Thyroid gland (tissue), 4 donors: Measurements from ENCODE around the gene PRDM2. TPM values are rescaled to one million over a fixed set of nuclear protein-coding genes. Genes with fewer than 3 reads are reported as not detected.

Experiments
- DNase-seq, 2 donors: peaks; one replicate each; pipeline ENCODE4 v3.0.0-alpha.2; 2019
- H3K27ac ChIP-seq, 3 donors: fragments of 200-600 bp; sonication (generic); 1 replicate in 2 of 3; 2 replicates in 1 of 3; pipeline ENCODE4 v1.5.1; 2016 to 2019; ENCODE audit warnings: mild to moderate bottlenecking in 1 of 3, moderate library complexity in 1 of 3
- H3K27me3 ChIP-seq: fragments of 200-600 bp; sonication (generic); one replicate; pipeline ENCODE4 v1.5.1; 2019
- H3K36me3 ChIP-seq, 2 donors: fragments of 200-600 bp; sonication (generic); one replicate each; pipeline ENCODE4 v1.5.1; 2016 to 2019
- H3K4me1 ChIP-seq, 2 donors: fragments of 200-600 bp; sonication (generic); one replicate each; pipeline ENCODE4 v1.5.1; 2017 to 2019
- H3K4me3 ChIP-seq, 3 donors: fragments of 200-600 bp; sonication (generic); replicated peaks in 1 of 3; 1 replicate in 2 of 3; 2 replicates in 1 of 3; pipeline ENCODE4 v1.5.1; 2016; ENCODE audit warnings: mild to moderate bottlenecking in 1 of 3
- H3K9me3 ChIP-seq: fragments of 200-600 bp; sonication (generic); one replicate; pipeline ENCODE4 v1.5.1; 2017
- CTCF ChIP-seq, 6 experiments: fragments of 200-600 bp in 3 of 6; fragments of 450-650 bp in 3 of 6; sonication (generic) in 3 of 6; IDR thresholded peaks; one replicate each; pipeline ENCODE4 v1.5.1; 2016 to 2019; ENCODE audit warnings: antibody characterized with exemption in 6 of 6, mild to moderate bottlenecking in 2 of 6, inconsistent platforms in 1 of 6, moderate library complexity in 1 of 6
- POLR2A ChIP-seq, 2 donors: fragments of 450-650 bp; IDR thresholded peaks; one replicate each; pipeline ENCODE4 v1.6.1; 2017; ENCODE audit warnings: antibody characterized with exemption in 2 of 2, mild to moderate bottlenecking in 2 of 2, moderate library complexity in 1 of 2
- WGBS, 2 donors: methylation state at CpG; one replicate each; pipeline ENCODE4 v1.1.5; 2017; 5-methylcytosine and 5-hydroxymethylcytosine counted together
- intact Hi-C: fragments of 100-400 bp; cut with DNase I; formaldehyde crosslinking; loops from one replicate; pipeline ENCODE4 v1.15.1; 2023
- total RNA-seq, 4 donors: library from RNA; depleted of rRNA; stranded (reverse); fragments of >200 nt; gene quantifications; one replicate each; pipeline ENCODE4 v1.2.3, GENCODE V29; 2016

The PRDM2 gene
- total RNA-seq, 4 donors from 2014 or later: 39.5 to 63.9 (median 45.4) TPM

GRCh38 chr1:13814131-13814530 is 114.1 kb downstream of the PRDM2 start:
- TF ChIP-seq POLR2A (IDR thresholded peaks at IDR 0.05) (no peak), CTCF (IDR thresholded peaks at IDR 0.05) (no peak)
- no peaks in the 10 kb centered on the region for H3K27me3 ChIP-seq
- no peak overlapping the region for H3K27ac ChIP-seq
- intact Hi-C loops: loop anchor here (5.0 kb wide), 1 partner anchor 147 kb away; no protein-coding TSS in a partner anchor
- H3K36me3 ChIP-seq: no peaks in the 10 kb centered on the region
- DNase-seq: no peak
- peaks cover 2 to 8% of the 10 kb centered on the region in 2 donors for H3K4me1 ChIP-seq
- H3K4me3 ChIP-seq: no peak overlapping the region
- 91 to 100% methylated on average over 1 to 7 of the region's 7 CpGs for WGBS, 2 donors
- H3K9me3 ChIP-seq: no peaks in the 10 kb centered on the region

DNA sequence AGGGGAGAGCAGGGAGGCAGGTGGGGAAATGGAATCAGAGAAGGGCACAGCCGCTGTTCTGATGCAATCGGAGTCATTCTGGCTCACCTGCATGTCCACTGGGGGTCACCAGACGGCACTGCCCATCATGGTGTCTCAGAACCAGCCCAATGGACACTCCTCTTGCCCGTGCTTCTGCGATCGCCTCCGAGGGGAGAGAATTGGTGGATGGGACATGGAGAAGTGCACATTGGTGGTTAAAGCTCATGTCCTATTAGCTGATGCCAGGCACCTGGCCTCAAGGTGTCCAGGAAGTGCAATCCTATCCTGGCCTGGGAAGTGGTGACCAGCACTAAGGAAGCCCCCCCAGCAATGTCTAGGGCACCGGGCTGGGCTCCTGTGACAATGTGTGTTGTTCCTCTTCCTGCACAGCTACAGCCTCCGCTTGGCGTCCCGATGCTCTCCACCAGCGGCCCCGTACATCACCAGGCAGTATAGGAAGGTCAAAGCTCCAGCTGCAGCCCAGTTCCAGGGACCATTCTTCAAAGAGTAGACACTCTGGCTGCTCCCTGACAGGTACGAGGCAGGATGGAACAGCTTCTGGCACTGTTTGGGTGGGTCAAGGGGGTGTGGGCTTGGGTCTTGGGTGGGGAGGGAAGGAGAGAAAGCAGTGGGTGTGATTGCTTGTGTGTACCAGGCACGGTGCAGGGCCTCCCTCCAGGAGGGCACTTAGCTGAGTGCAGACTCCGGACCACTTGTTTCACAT is 116.2 kb downstream of the PRDM2 start:
- DNase-seq: no peak
- no peak for TF ChIP-seq CTCF (IDR thresholded peaks at IDR 0.05)

DNA sequence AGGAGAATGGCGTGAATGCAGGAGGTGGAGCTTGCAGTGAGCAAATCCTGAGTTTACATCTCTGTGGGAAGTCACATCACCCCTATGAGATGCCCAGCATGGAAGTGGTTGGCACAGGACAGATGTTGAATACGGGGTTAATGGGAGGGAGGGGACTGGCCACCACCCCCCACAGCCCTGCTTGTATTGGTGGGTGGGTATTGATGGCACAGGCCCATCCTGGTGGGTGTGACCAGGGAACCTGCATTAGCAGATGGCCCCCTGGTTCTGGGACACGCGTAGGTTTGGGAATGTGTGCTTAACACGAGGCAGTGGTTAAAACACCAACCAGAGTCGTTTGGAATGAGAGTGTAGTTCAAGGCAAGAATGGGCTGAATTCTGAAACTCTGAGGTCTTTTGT is 117.9 kb downstream of the PRDM2 start:
- Histone ChIP-seq H3K27ac (no peak overlapping the region), H3K4me3 (no peak overlapping the region), H3K36me3 (no peaks in the 10 kb centered on the region), H3K9me3 (no peaks in the 10 kb centered on the region), H3K4me1 (no peaks in the 10 kb centered on the region), H3K27me3 (no peaks in the 10 kb centered on the region)
- intact Hi-C loops: no loop called here
- no peak for DNase-seq
- TF ChIP-seq CTCF (IDR thresholded peaks at IDR 0.05) (no peak), POLR2A (IDR thresholded peaks at IDR 0.05) (no peak)
- 93 to 97% methylated on average over 5 to 6 of the region's 6 CpGs for WGBS, 2 donors

More for the DNA sequence above, 116.2 kb downstream of the PRDM2 start:
- 92 to 94% methylated on average over 15 of the region's 16 CpGs for WGBS, 2 donors
- H3K27me3 ChIP-seq: no peaks in the 10 kb centered on the region
- intact Hi-C loops: no loop called here
- no peak overlapping the region for H3K4me3 ChIP-seq
- H3K27ac ChIP-seq: no peak overlapping the region
- H3K9me3 ChIP-seq: no peaks in the 10 kb centered on the region
- H3K36me3 ChIP-seq: no peaks in the 10 kb centered on the region
- H3K4me1 ChIP-seq: peaks cover 0 to 1% of the 10 kb centered on the region in 2 donors

- intact Hi-C loops: no loop called here
- no peaks in the 10 kb centered on the region for H3K27me3 ChIP-seq
- H3K27ac ChIP-seq: no peak overlapping the region
- WGBS, 2 donors: 95 to 96% methylated on average over 7 of the region's 7 CpGs
- H3K9me3 ChIP-seq: no peaks in the 10 kb centered on the region
- H3K4me3 ChIP-seq: no peak overlapping the region
- no peaks in the 10 kb centered on the region for H3K36me3 ChIP-seq
- DNase-seq: no peak
- H3K4me1 ChIP-seq: no peaks in the 10 kb centered on the region
- TF ChIP-seq POLR2A (IDR thresholded peaks at IDR 0.05) (no peak), CTCF (IDR thresholded peaks at IDR 0.05) (no peak)
Observed at GRCh38 chr1:13818926-13819325, 118.9 kb downstream of the PRDM2 start.

DNA sequence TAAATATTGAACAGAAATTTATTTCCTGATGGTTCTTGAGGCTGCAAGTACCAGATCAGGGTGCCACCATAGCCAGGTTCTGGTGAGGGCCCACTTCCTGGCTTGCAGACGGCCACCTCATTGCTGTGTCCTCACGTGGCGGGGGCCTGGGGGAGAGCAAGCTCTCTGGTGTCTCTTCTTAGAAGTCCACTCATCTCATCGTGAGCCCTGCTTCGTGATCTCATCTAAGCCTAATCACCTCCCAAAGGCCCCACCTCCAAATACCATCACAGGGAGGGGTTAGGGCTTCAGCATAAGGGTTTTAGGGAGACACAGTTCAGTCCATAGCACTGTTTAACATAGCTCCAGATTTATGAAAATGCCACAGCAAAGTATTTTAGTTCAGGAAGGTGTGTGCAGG is 119.7 kb downstream of the PRDM2 start:
- TF ChIP-seq CTCF (IDR thresholded peaks at IDR 0.05): no peak
- TF ChIP-seq POLR2A (IDR thresholded peaks at IDR 0.05): no peak
- no peak for DNase-seq
- Histone ChIP-seq H3K27me3 (no peaks in the 10 kb centered on the region), H3K4me1 (no peaks in the 10 kb centered on the region), H3K36me3 (no peaks in the 10 kb centered on the region), H3K27ac (no peak overlapping the region), H3K9me3 (no peaks in the 10 kb centered on the region), H3K4me3 (no peak overlapping the region)
- intact Hi-C loops: no loop called here
- 88% methylated on average over 4 to 5 of the region's 5 CpGs for WGBS, 2 donors
